HG02571 (cell line): Measurements from ENCODE around the gene CGB7.
"Not testable (repeated sequence)": the region's sequence is repeated elsewhere in the genome, so short reads cannot be mapped to it uniquely, and the experiment has no call there.

ENCODE experiments used
- ATAC-seq: cut with Tn5 transposase; IDR thresholded peaks from one replicate; pipeline ENCODE4 v1.9.1; 2021; ENCODE audit warnings: mild to moderate bottlenecking, moderate library complexity; ENCODE audit not compliant: unreplicated experiment

Gene CGB7

DNA sequence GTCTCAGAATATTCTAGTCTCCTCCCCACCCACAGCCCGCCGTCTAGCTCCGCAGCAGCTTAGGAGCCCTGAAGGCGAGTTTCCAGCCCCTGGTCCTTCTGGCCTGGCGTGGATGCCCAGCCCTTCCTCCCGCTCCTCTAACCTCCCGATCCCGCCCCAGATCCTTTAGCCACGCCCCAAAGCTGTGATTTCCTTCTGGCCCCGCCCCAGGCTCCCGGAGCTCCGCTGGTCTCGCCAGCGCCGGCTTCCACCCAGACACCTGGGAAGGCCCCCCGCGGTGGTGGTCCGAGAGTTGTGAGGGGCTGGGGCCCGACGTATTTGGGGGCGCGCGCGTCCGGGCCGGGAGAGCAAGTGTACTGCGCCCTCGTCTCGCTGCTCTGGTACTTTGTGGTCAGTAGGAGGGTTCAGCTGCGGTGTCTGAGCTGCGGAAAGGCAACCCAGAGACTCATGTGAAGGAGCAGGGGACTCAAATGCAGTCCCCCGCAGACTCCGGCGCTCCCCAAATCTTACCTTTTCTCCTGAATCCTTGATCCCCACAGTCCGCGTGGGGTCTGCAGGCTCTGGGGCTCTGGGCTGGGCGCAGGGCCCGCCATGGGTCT, at the start of gene CGB7:
CGB7 (minus strand) TSS at position 114 of the 599 bp plus-strand sequence. CDS start 2,374 bp downstream, outside the sequence.
- ATAC-seq: no peak

DNA sequence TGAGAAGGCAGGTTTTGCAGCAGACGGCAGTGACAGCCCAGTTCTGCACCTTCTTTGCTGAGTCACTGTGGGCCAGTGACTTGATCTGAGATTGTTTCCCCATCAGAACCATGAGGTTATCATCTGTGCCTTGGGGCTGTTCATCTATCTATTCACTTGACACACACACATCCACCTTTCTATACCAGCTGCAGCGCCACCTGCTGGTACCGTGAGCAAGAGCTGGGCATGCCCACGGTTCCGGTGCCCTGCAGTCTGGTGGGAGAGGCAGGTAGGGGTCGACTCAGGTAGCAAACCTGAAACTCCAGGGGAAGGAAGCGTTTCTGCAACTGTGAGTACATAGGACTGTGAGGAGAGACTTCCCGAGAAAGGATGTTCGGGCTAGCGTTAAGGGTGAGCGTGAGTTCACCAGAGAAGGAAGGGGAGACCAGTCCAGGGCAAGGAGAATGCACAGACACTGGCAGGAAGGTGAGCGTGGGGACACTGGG, 49.1 kb upstream of the CGB7 start:
- ATAC-seq: no peak

DNA sequence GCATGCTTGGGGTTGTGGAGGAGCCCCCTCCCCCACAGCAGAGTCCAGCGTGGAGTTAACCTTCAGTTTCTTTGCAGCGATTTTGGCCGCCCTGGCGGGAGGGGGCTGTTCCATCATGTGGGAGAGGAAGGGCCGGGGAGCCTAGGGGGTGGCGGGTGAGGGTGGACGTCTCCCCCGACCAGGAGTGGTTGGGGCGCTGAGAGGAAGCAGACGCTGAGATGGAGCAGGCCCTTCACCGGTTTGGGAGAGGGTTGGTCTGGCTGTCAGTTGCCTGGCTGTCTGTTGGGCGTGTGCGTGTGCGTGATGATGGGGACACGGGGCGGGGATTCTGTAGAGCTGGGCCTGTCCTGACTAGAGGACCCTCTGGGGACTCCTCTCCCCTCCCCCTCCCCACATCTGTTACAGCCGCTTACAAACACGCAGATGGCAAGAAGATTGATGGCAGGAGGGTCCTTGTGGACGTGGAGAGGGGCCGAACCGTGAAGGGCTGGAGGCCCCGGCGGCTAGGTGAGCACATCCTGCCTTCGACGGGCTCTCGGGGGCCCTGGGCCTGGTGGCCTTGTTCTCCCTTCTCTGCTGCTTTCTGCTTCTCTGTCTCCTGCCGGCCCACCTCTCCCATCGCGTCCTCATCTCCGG, 46.8 kb upstream of the CGB7 start:
- ATAC-seq: no peak

DNA sequence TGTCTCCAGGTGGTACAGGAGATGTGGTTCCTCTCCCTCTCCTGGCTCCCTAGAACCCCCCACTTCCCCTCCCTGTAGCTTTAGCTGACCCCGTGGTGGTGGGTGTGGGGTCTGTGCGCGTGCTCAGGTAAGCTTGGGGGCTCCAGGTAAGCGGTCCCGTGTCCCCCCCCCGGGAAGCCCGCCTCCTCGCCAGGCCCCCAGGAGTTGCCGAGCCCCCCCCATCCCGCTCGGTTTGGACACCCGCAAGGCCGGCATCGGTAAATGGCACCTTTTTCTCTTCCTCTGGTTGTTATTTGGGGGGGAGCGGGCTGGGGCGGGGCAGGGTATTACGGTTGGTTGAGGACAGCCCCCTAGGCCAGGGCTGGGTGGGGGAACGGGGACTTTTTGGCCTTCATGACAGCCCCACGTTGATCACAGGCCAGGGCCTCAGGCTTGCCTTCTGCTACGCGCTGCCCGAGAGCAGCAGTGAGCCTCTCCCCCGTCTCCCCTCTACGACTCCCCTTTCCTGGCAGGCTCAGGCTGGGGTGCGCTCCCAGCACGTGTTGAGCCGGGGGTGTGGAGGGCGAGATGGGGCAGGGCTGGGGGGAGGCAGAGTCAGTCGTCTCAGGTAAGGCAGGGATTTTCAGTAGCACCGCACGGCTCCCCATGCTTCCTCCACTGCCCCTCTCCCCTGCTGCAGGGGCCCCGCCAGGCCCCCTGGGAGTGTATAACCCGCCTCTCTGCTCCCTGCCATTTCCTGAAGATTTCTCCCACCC, 46.0 kb upstream of the CGB7 start:
- ATAC-seq: no peak

DNA sequence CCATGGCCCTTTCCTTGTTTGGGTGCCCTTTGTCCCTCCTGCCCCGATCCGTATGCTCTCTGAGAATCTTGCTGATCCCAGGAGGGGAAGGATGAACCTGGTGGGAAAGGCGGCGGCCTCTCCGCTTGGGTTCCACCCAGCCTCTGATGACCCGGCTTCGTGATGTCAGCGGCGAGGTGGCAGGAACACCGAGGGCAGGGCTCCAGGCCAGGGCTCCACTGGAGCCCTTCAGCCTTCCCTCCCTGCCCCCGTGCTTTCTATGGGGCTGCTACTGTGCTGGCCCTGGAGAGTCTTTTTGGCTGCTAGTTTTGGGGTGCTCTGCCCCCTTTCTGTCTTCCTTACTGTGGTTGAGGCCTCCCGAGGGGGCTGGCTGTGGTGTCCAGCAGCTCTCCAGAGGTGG, 44.8 kb upstream of the CGB7 start:
- no peak for ATAC-seq

DNA sequence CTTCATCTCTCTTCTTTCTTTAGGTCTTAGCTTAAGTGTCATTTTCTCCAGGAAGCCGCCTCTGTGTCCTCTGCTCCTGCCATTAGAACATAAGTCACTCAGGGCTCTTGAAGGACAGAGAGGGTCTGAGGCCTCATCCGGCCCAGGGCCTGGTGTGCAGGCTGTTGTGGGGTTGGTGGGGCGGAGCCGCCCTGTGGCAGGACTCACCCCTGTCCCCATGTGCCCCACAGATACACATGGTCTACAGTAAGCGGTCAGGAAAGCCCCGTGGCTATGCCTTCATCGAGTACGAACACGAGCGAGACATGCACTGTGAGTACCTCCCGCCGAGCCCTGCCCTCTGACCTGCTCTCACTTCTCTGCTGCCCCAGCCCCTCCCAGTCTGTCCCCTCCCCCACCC, 43.6 kb upstream of the CGB7 start:
- ATAC-seq: no peak

DNA sequence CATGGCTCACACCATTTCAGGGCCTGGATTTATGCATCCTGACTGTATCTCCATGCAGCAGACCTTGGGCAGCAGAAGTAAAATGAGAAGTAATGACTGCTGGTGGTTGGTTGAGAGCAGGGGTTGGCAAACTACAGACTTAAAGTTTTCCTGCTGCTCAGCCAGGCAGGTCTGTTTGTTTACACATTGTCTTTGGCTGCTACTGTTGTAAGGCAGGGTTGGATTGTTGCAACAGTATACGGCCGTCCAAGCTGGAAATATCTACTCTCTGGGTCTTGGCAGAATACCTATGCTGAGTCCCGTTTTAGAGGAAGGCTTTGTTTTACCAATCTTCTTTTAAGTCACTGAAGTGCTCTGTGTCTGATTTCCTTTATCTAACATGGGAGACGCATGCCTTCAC, 41.2 kb upstream of the CGB7 start:
- no peak for ATAC-seq

DNA sequence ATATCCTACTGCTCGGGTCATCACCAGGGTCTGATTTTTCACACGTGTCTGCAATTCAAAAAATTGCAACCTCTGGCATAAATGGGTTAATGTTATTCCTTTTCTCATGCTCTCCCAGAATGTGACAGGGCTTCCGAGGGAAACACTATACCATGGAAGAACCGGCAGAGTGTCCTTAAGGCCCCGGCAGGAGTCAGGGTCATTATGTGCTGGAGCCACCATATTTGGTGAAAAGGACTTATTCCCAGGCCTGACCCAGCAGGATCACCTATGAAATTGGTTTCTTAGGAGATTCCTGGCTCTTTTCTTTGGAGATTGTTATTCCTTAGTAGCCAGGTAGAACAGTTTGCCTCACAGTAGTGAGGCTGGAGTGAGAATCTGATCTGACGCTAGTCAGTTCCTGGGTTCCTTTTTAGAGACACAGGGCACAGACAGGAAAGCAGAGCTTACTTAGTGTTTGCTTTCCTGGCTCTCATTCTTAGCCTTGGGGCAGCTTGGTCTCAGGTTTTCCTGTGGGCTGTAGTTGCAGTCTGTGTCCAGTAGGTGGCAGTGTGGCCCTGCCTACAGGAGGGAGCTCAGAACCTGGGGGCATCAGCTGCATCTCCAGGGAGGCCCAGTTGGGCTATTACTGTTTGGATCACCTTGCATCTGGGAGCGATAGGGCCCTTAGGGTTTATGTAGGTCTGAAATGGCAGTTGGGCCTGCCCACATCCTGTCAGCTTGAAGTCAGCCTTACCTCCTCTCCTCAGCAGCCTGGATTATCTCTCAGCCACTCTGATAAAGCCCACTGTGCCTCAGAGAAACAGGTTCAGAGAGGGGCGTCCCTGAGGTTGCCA, 40.1 kb upstream of the CGB7 start:
- no peak for ATAC-seq

DNA sequence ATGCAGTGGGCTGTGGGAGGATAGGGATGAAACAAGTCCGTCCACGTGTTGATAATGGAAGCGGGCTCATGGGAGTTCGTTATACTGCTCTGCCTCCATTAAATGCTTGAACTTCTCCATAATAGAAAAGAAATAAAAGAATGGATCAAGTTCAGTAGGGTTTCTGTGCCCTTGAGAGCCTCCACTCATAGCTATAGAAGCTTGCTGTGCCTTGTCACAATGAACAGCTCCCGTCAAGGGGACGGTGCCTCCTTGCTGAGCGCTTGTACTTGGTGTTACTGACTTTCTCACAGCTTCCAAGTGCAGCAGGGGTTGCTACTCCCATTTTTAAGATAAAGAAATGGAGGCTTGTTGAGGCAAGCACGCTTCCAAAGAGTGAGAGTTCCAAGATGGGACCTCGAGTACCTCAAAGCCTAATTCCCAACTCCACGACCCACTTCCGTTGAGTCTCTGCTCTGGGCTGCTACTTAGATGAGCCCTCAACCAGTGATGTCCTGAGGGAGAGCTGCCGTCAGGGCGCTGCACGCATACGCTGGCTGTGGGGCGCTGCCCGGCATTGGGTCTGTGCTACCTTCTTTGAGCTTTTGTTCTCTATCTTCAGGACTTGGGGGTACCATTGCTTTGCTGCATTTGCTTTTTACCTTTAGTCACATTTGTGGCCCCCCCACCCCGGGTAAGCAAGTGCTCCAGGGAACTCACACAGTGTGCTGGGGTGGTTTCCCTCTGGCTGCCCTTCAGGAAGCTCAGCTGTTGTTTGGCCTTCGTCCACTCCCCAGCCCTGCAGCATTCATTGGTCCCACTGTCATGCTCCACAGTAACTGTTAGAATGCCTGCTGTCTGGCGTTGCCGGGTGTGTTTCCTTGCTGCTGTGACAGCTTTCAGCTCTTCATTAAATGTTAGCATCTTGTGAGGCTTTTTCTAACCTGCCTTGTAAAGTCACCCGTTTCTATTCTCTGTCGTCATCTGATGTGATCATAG, 37.2 kb upstream of the CGB7 start:
- ATAC-seq: no peak

DNA sequence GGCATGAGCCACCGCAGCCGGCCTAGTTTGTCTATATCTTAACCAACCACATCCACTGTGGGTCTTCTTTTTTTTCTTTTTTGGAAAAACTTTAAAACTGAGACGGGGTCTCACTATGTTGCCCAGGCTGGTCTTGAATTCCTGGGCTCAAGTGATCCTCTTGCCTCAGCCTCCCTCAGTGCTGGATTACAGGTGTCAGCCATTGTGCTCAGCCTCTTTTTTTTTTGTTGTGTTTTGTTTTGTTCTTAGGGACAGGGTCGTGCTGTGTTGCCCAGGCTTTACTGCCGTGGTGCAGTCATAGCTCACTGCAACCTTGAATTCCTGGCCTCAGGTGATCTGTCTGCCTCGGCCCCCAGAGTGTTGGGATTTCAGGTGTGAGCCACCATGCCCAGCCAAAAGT, 35.1 kb upstream of the CGB7 start:
- no peak for ATAC-seq

DNA sequence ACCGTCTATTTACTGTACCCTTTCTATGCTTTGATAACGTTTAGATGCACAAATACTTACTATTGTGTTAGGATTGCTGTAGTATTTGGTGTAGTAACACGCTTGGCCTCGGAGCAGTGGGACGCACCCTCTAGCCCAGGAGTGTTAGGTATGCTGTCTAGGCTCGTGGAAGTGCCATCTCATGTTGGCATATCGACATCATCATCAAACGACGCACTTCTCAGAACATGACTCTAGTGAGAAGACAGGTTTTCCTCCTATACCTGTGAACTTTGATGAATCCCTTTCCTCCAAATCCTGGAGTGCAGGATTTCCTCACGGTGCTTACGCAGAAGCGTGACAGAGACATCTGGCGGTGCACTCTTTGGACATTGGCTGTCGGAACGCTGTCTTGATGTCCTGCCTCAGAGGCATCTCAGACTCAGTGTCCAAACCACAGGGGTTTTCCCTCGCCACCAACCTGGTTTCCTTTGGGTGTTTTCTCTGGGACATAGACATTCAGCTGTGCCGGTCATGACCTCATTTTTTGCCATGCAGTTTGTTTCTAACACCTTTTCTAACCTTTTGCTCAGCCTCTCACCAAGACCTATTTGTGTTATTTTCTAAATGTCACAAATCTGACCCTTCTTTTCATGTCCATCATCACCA, 34.0 kb upstream of the CGB7 start:
- no peak for ATAC-seq

DNA sequence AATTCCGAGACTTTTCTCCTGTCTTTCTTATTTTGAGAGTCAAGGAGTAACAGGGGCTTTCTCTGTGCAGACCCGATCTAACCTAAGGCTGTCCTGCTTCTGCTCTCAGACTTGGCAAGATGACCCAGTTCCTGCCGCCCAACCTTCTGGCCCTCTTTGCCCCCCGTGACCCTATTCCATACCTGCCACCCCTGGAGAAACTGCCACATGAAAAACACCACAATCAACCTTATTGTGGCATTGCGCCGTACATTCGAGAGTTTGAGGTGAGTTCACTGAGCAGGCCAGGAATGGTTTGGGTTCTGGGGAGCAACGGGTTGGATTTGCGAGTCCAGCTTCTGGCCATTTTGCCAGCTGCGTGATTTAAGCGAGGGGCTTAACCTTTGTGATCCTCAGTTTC, 28.7 kb upstream of the CGB7 start:
- no peak for ATAC-seq

DNA sequence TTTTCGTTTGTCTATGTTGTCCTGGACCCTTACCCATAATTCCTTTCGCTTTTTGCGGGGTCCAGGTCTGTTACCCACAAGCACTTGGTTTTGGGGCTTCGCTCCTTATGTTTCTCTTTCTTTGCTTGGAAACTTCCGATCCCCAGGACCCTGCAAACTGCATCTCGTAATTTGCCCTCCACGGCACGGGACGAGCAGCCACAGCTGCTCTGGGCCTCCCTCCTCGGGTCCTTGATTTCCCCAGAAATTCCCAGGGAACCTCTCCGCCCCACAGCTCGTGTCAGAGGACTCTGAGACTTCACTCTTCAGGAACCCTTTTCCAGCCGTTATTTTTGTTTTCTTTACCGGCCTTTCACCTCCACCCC, 28.3 kb upstream of the CGB7 start:
- no peak for ATAC-seq

DNA sequence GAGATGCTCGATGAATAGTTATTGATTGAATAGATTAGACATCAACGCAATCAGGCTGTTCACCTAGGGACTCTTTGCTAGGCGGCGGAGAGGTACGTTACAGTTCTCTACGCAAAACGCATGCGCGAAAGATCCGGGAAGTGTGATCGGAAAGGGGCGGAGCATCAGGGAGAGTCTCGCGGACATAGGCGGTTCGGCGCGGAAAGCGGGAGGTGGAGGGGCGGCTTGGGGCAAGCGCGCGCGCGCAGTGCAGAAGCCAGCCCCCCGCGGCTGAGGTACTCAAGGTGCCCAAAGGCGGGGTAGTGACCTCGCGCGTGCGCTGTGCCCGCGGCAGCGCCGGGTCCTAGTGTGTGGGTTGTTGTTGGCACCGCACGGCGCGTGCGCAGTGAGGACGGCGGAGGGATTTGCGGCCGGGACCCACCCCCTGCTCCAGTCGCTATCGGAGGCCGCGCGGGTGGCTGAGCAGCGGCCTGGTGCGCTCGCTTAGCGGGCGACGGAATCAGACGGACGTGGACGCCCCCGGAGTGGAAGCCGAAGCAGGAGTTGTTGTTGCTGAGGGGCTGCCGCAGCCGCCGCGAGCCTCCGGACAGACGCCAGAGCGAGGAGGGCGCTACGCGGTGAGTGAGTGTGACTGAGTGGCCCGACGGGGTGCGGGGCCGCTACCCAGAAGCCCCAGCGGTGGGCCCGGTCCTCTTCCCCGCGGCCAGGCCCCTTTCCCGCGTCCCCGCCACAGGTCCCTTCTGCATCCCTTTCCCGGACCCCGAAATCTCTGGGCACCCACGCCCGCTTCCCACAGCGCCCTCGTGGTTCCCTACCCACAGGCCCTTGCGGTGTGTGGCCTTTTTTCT, 27.7 kb upstream of the CGB7 start, which contains the start of gene SNRNP70:
SNRNP70 (plus strand) TSS at position 432 of the 848 bp plus-strand sequence. CDS start 964 bp downstream, outside the sequence.
- ATAC-seq: peak; percentile 86

DNA sequence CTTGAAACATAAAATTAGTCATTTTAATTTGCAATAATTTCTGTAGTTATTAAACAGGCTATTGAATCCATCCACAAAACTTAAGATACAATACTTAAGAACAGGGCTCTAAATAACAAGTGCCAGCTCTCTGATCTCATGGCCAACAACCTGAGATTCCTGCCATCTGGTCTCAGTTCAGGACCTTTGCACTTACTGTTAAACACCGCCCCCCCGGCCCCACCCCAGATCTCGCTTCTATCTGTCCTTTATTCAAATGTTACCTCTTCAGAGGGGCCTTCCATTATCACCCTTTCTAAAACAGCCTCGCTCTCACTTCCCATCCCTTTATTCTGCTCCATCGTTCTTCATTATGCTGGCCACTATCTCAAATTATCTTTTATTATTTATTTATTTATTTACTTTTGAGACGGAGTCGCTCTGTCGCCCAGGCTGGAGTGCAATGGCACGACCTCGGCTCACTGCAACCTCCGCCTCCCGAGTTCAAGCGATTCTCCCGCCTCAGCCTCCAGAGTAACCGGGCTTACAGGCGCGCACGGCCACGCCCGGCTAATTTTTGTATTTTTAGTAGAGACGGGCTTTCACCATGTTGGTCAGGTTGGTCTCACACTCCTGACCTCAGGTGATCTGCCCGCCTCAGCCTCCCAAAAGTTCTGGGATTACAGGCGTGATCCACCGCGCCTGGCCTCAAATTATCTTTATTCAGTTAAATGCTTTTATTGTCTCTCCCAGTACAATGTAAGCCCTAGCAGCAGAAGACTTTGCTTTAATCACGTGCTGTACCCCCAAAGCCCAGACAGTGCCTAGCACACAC, 26.9 kb upstream of the CGB7 start:
- ATAC-seq: no peak

DNA sequence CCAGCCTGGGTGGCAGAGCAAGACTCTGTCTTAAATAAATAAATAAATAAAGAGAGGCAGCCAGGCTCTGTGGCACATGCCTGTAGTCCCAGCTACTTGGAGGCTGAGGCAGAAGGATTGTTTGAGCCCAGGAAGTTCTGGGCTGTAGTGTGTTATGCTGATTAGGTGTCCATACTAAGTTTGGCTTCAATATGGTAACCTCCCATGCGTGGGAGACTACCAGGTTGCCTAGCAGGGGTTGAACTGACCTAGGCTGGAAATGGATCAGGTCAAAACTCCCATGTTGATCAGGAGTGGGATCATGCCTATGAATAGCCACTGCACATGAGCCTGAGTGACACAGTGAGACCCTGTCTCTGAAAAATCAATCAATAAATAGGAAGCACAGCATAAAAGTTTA, 23.7 kb upstream of the CGB7 start:
- ATAC-seq: no peak

DNA sequence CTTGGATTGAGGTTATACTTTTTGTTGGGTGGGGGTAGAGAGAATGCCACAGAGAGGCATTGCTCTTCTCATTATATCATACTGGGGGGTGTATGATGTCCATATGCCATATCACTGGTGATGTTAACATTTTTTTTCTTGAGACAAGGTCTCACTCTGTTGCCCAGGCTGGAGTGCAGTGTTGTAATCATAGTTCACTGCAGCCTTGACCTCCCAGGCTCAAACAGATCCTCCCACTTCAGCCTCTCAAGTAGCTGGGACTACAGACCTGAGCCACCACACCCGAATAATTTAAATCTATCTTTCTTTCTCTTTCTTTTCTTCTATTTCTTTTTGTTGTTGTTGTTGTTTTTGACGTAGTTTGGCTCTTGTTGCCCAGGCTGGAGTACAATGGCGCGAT, 22.8 kb upstream of the CGB7 start:
- ATAC-seq: no peak

DNA sequence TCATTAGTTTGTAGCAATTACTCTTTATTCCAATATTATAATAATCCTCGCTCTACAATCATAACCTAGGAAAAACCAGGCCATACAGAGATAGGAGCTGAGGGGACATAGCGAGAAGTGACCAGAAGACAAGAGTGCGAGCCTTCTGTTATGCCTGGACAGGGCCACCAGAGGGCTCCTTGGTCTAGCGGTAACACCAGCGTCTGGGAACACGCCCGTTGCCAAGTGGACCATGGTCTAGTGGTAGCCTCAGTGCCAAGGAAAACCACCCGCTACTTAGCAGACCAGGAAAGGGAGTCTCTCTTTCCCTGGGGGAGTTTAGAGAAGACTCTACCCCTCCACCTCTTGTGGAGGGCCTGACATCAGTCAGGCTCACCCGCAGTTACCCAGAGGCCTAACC, 17.3 kb upstream of the CGB7 start:
- ATAC-seq: not testable (repeated sequence)
